HEK293T (cell line): ENCODE results near the gene PCDHGA7.
"Not testable (repeated sequence)": the region's sequence is repeated elsewhere in the genome, so short reads cannot be mapped to it uniquely, and the experiment has no call there.

Source experiments
- CTCF ChIA-PET: fragments of 350-600 bp; formaldehyde crosslinking; extraction: SDS; loops from one replicate; lab custom pipeline; 2021; ENCODE audit warnings: antibody characterized with exemption, inconsistent platforms; lab: Yijun Ruan, JAX
- POLR2A ChIA-PET: fragments of 350-600 bp; formaldehyde crosslinking; extraction: SDS; loops from one replicate; lab custom pipeline; 2020; ENCODE audit warnings: antibody characterized with exemption, inconsistent platforms; lab: Yijun Ruan, JAX
- DNase-seq: peaks from one replicate; pipeline ENCODE4 v3.0.0; 2012; ENCODE audit warnings: mixed read lengths; ENCODE audit errors: extremely low spot score
- ARNT ChIP-seq: fragments of 450-650 bp; IDR thresholded peaks from 2 replicates; pipeline ENCODE4 v1.6.1; 2017; ENCODE audit warnings: mild to moderate bottlenecking
- BHLHE40 ChIP-seq: fragments of 450-650 bp; IDR thresholded peaks from 2 replicates; pipeline ENCODE4 v1.6.1; 2016; ENCODE audit warnings: mild to moderate bottlenecking, moderate library complexity, borderline replicate concordance
- CTBP1 ChIP-seq: fragments of 450-650 bp; IDR thresholded peaks from 2 replicates; pipeline ENCODE4 v1.6.1; 2016; ENCODE audit warnings: borderline replicate concordance
- ELF4 ChIP-seq: fragments of 450-650 bp; IDR thresholded peaks from 2 replicates; pipeline ENCODE4 v1.6.1; 2017; ENCODE audit warnings: antibody characterized with exemption
- FOXA1 ChIP-seq: fragments of 450-650 bp; IDR thresholded peaks from 2 replicates; pipeline ENCODE4 v1.6.1; 2016; ENCODE audit warnings: mild to moderate bottlenecking
- FOXK2 ChIP-seq: fragments of 450-650 bp; IDR thresholded peaks from 2 replicates; pipeline ENCODE4 v1.6.1; 2016; ENCODE audit warnings: mild to moderate bottlenecking
- FOXM1 ChIP-seq: fragments of 450-650 bp; IDR thresholded peaks from 2 replicates; pipeline ENCODE4 v1.6.1; 2017; ENCODE audit warnings: mild to moderate bottlenecking, borderline replicate concordance
- HDGF ChIP-seq: fragments of 450-650 bp; IDR thresholded peaks from 2 replicates; pipeline ENCODE4 v1.6.1; 2017; ENCODE audit warnings: antibody characterized with exemption, borderline replicate concordance
- L3MBTL2 ChIP-seq: fragments of 450-650 bp; conservative IDR thresholded peaks from 2 replicates; pipeline ENCODE4 v1.6.1; 2016; ENCODE audit warnings: mild to moderate bottlenecking
- LEF1 ChIP-seq: fragments of 450-650 bp; IDR thresholded peaks from 2 replicates; pipeline ENCODE4 v1.6.1; 2017; ENCODE audit warnings: mild to moderate bottlenecking, borderline replicate concordance
- NFRKB ChIP-seq: fragments of 450-650 bp; IDR thresholded peaks from 2 replicates; pipeline ENCODE4 v1.6.1; 2016; ENCODE audit warnings: mild to moderate bottlenecking, moderate library complexity
- PKNOX1 ChIP-seq: fragments of 450-650 bp; IDR thresholded peaks from 2 replicates; pipeline ENCODE4 v1.6.1; 2016
- SP1 ChIP-seq: fragments of 450-650 bp; IDR thresholded peaks from 2 replicates; pipeline ENCODE4 v1.6.1; 2017
- SUZ12 ChIP-seq: fragments of 450-650 bp; IDR thresholded peaks from 2 replicates; pipeline ENCODE4 v1.6.1; 2016; ENCODE audit warnings: mild to moderate bottlenecking
- TARDBP ChIP-seq: fragments of 450-650 bp; IDR thresholded peaks from 2 replicates; pipeline ENCODE4 v1.6.1; 2016
- ZNF384 ChIP-seq: fragments of 450-650 bp; IDR thresholded peaks from 2 replicates; pipeline ENCODE4 v1.6.1; 2016

PCDHGA7 gene

GRCh38 chr5:141382469-141383294 is at the start of gene PCDHGA7:
Gene PCDHGA7, plus strand, starts transcription at chr5:141382742. Its CDS starts 158 bp downstream, at chr5:141382900.
- peak; percentile 19 for DNase-seq
- ChIA-PET POLR2A (no interaction called here), CTCF (interaction anchor here (0.9 kb wide), 1 partner anchor 8 kb away, joined by 3 read pairs; no protein-coding TSS in a partner anchor)
- TF ChIP-seq CTBP1 = no peak
- no peak for TF ChIP-seq FOXK2
- TF ChIP-seq FOXA1 = no peak
- TF ChIP-seq L3MBTL2 = no peak
- TF ChIP-seq HDGF = no peak
- no peak for TF ChIP-seq ARNT
- TF ChIP-seq ELF4 = no peak
- TF ChIP-seq SUZ12 = no peak
- TF ChIP-seq NFRKB = no peak
- no peak for TF ChIP-seq TARDBP
- no peak for TF ChIP-seq ZNF384
- no peak for TF ChIP-seq PKNOX1
- no peak for TF ChIP-seq SP1
- TF ChIP-seq LEF1 = no peak
- TF ChIP-seq FOXM1 = no peak
- TF ChIP-seq BHLHE40 = no peak

GRCh38 chr5:141338538-141339306 is 43.8 kb upstream of the PCDHGA7 start, which contains the start of gene PCDHGA2:
Gene PCDHGA2, plus strand, starts transcription at chr5:141338760.
- DNase-seq = peak; percentile 20
- ChIA-PET CTCF (interaction anchor here (1.0 to 1.5 kb wide), 3 partner anchors 8 to 219 kb away, joined by 3 to 5 read pairs (median 4); partner anchors contain the start of genes PCDHGA1 and PCDHGA11), POLR2A (interaction anchor here (2.1 kb wide), 1 partner anchor 18 kb away, joined by 7 read pairs; the partner anchor contains the start of gene TAF7)
- TF ChIP-seq LEF1 (no peak), PKNOX1 (no peak), FOXM1 (no peak), SUZ12 (no peak), BHLHE40 (no peak), NFRKB (no peak), ARNT (no peak), L3MBTL2 (no peak), FOXA1 (no peak), ELF4 (no peak), ZNF384 (no peak), TARDBP (no peak), CTBP1 (no peak), FOXK2 (no peak), SP1 (no peak)

GRCh38 chr5:141340781-141341354 is 41.7 kb upstream of the PCDHGA7 start:
- POLR2A ChIA-PET, CTCF ChIA-PET, DNase-seq: not testable (repeated sequence)

GRCh38 chr5:141342773-141343172 is 39.8 kb upstream of the PCDHGA7 start:
- TF ChIP-seq CTBP1 = no peak
- no peak for TF ChIP-seq L3MBTL2
- TF ChIP-seq SUZ12 = no peak
- no peak for TF ChIP-seq ZNF384
- no peak for TF ChIP-seq FOXK2
- no peak for TF ChIP-seq NFRKB
- TF ChIP-seq FOXA1 = no peak
- no peak for TF ChIP-seq TARDBP
- no peak for TF ChIP-seq BHLHE40
- TF ChIP-seq LEF1 = no peak
- TF ChIP-seq ARNT = no peak
- no peak for TF ChIP-seq FOXM1
- TF ChIP-seq SP1 = no peak
- TF ChIP-seq HDGF = no peak
- no peak for TF ChIP-seq PKNOX1
- no peak for TF ChIP-seq ELF4
- no peak for DNase-seq
- ChIA-PET CTCF (interaction anchor here (1.3 kb wide), 1 partner anchor 13 kb away, joined by 3 read pairs; no protein-coding TSS in a partner anchor), POLR2A (interaction anchor here (2.1 kb wide), 1 partner anchor 22 kb away, joined by 7 read pairs; the partner anchor contains the start of gene TAF7)

GRCh38 chr5:141343242-141343952 is 39.1 kb upstream of the PCDHGA7 start, which contains the start of gene PCDHGA3:
Gene PCDHGA3, plus strand, starts transcription at chr5:141343829. Its CDS starts 205 bp downstream, at chr5:141344034.
- DNase-seq = no peak
- ChIA-PET POLR2A (interaction anchor here (0.9 to 2.1 kb wide), 2 partner anchors 23 kb away, joined by 3 to 7 read pairs; partner anchors contain the start of gene TAF7), CTCF (interaction anchor here (0.8 to 1.3 kb wide), 2 partner anchors 8 to 12 kb away, joined by 3 read pairs; no protein-coding TSS in a partner anchor)
- TF ChIP-seq ARNT = no peak
- TF ChIP-seq SUZ12 = no peak
- TF ChIP-seq FOXA1 = no peak
- no peak for TF ChIP-seq ZNF384
- no peak for TF ChIP-seq LEF1
- no peak for TF ChIP-seq HDGF
- TF ChIP-seq NFRKB = no peak
- TF ChIP-seq SP1 = no peak
- TF ChIP-seq FOXM1 = no peak
- no peak for TF ChIP-seq TARDBP
- no peak for TF ChIP-seq L3MBTL2
- TF ChIP-seq PKNOX1 = no peak
- no peak for TF ChIP-seq ELF4
- TF ChIP-seq CTBP1 = no peak
- no peak for TF ChIP-seq FOXK2
